Parathyroid adenoma (tissue), 2 donors: ENCODE measurements around the gene WSB1.
A peak's percentile ranks its signal among the peaks of the same experiment; 100 is the strongest.

Source experiments
- H2AFZ ChIP-seq: fragments of 300-600 bp; sonication (generic); one replicate; pipeline ENCODE4 v1.7.0; 2017; ENCODE audit warnings: antibody characterized with exemption, mild to moderate bottlenecking
- H3K27ac ChIP-seq: fragments of 300-600 bp; sonication (generic); one replicate; pipeline ENCODE4 v1.7.0; 2017
- H3K27me3 ChIP-seq: fragments of 300-600 bp; sonication (generic); one replicate; pipeline ENCODE4 v1.7.0; 2017; ENCODE audit warnings: low read length; ENCODE audit not compliant: control insufficient read depth, insufficient read depth
- H3K36me3 ChIP-seq: fragments of 300-600 bp; sonication (generic); one replicate; pipeline ENCODE4 v1.7.0; 2017; ENCODE audit warnings: low read length; ENCODE audit not compliant: control insufficient read depth, insufficient read depth
- H3K4me1 ChIP-seq: fragments of 300-600 bp; sonication (generic); one replicate; pipeline ENCODE4 v1.7.0; 2017; ENCODE audit warnings: control low read depth
- H3K4me2 ChIP-seq: fragments of 300-600 bp; sonication (generic); one replicate; pipeline ENCODE4 v1.7.0; 2017; ENCODE audit warnings: low read length
- H3K4me3 ChIP-seq: fragments of 300-600 bp; sonication (generic); one replicate; pipeline ENCODE4 v1.7.0; 2017; ENCODE audit warnings: low read depth, low read length
- H3K79me2 ChIP-seq: fragments of 300-600 bp; sonication (generic); one replicate; pipeline ENCODE4 v1.7.0; 2017; ENCODE audit warnings: control low read depth
- H3K9ac ChIP-seq: fragments of 300-600 bp; sonication (generic); one replicate; pipeline ENCODE4 v1.7.0; 2017; ENCODE audit warnings: mild to moderate bottlenecking
- H3K9me3 ChIP-seq: fragments of 300-600 bp; sonication (generic); one replicate; pipeline ENCODE4 v1.7.0; 2017; ENCODE audit warnings: low read length; ENCODE audit not compliant: control insufficient read depth
- TF ChIP-seq, protein P1 (sequence below): fragments of 300-600 bp; sonication (generic); IDR thresholded peaks from one replicate; pipeline ENCODE4 v1.7.0; 2017; ENCODE audit warnings: antibody characterized with exemption, mild to moderate bottlenecking
- donor health status: primary hyperparathyroidism.

The WSB1 gene

DNA sequence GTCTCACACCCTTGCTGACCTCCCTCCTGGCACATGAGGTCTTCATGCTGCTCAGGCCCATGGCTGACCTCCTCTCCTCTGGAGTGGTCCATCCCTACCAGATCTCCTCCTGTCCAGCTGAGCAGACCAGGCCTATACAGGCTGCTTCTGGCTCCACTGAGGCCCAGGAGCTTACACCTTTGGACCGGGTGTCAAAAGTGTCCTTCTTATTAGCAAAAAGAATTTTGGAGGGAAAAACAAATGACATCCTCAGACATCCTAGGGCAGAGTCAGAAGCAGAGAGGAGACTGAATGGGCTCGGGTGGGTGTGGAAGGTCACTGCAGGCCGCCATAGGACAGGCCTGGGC is 38.1 kb downstream of the WSB1 start:
- TF ChIP-seq, protein P1, sequence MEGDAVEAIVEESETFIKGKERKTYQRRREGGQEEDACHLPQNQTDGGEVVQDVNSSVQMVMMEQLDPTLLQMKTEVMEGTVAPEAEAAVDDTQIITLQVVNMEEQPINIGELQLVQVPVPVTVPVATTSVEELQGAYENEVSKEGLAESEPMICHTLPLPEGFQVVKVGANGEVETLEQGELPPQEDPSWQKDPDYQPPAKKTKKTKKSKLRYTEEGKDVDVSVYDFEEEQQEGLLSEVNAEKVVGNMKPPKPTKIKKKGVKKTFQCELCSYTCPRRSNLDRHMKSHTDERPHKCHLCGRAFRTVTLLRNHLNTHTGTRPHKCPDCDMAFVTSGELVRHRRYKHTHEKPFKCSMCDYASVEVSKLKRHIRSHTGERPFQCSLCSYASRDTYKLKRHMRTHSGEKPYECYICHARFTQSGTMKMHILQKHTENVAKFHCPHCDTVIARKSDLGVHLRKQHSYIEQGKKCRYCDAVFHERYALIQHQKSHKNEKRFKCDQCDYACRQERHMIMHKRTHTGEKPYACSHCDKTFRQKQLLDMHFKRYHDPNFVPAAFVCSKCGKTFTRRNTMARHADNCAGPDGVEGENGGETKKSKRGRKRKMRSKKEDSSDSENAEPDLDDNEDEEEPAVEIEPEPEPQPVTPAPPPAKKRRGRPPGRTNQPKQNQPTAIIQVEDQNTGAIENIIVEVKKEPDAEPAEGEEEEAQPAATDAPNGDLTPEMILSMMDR, result no peak
- peak overlapping the region; percentile 85 for H3K4me2 ChIP-seq
- no peak overlapping the region for H3K4me3 ChIP-seq

DNA sequence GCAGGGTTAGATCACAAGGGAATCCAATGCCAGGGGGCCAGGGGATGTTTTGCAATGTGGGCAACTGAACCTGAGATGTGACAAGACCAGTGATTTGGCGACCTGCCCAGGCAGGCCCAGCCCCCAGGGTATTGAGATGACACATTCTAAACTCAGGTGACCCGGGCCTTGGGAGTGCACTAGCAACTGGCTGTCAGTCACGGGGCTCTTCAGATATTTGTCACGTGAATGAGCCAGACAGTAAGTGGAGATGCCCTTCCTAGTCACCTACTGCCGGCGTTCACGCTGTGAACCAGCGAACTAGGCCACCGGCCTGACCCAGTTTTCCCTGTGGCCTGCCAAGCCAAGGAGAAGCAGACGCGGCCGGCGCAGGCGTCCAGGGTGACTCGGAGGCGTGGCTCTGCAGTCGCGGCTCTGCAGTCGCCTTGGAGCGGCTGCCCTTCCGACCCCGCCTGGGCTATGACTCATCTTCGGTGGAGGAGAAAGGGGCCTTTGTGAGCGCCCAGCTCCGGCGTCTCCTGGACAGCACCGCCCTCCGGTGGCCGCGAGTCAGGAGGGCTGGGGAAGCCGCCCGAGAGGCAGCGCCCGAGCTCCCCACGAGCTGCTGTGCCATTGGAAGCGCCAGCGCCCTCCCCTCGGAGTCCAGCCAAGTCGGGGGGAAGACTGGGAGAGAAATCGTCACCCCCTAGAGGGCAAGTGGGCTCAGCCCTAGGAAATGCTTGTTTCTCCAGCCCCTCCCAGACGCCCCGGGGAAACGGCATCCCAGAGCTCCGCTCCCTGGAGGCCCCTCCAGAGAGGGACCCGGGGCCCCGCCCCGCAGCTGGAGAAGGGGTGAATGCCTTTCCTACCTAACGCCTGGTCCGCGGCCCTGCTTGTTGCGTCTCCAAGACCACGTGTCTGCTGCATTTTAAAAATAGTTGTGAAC is 38.8 kb downstream of the WSB1 start:
- peak overlapping the region; percentile 73 for H3K4me3 ChIP-seq
- TF ChIP-seq, protein P1, result peak; percentile 94
- H3K4me2 ChIP-seq, result peak overlapping the region; percentile 85
- peak overlapping the region; percentile 100 for H2AFZ ChIP-seq
- H3K36me3 ChIP-seq, result no peaks in the 10 kb centered on the region
- H3K4me1 ChIP-seq, result peaks cover 13% of the 10 kb centered on the region
- H3K27me3 ChIP-seq, result no peaks in the 10 kb centered on the region
- no peaks in the 10 kb centered on the region for H3K79me2 ChIP-seq
- peak overlapping the region; percentile 87 for H3K9ac ChIP-seq
- H3K9me3 ChIP-seq, result no peaks in the 10 kb centered on the region
- H3K27ac ChIP-seq, result peak overlapping the region; percentile 98

More for the DNA sequence above, 38.1 kb downstream of the WSB1 start:
- H3K79me2 ChIP-seq, result no peaks in the 10 kb centered on the region
- peak overlapping the region; percentile 100 for H2AFZ ChIP-seq
- H3K36me3 ChIP-seq, result no peaks in the 10 kb centered on the region
- H3K9me3 ChIP-seq, result no peaks in the 10 kb centered on the region
- H3K27ac ChIP-seq, result peak overlapping the region; percentile 98
- no peaks in the 10 kb centered on the region for H3K27me3 ChIP-seq
- no peak overlapping the region for H3K9ac ChIP-seq
- peaks cover 13% of the 10 kb centered on the region for H3K4me1 ChIP-seq

DNA sequence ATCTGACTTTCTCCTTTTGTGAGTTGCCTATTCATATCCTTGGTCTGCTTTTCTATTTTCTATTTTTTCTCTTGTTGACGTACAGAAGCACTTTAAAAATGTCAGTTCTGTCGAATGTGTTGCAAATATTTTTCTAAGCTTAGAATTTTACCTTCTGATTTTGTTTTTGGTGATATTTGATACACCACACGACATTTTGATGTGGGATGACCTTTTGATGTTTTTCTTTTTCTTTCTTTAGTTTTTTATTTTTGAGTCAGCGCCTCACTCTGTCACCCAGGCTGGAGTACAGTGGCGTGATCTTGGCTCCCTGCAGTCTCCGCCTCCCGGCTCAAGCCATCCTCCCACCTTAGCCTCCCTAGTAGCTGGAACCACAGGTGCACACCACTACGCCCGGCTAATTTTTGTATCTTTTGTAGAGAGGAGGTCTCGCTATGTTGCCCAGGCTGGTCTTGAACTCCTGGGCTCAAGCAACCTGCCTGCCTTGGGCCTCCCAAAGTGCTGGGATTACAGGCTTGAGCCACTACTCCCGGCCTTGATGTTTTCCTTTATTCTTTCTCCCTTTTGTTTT is 39.6 kb downstream of the WSB1 start:
- Histone ChIP-seq H3K9me3 (no peaks in the 10 kb centered on the region), H2AFZ (peak overlapping the region; percentile 100), H3K27me3 (no peaks in the 10 kb centered on the region), H3K79me2 (no peaks in the 10 kb centered on the region), H3K36me3 (no peaks in the 10 kb centered on the region), H3K27ac (peak overlapping the region; percentile 98), H3K4me1 (peaks cover 13% of the 10 kb centered on the region), H3K9ac (peak overlapping the region; percentile 87), H3K4me3 (peak overlapping the region; percentile 73), H3K4me2 (peak overlapping the region; percentile 85)
- TF ChIP-seq, protein P1, result no peak

DNA sequence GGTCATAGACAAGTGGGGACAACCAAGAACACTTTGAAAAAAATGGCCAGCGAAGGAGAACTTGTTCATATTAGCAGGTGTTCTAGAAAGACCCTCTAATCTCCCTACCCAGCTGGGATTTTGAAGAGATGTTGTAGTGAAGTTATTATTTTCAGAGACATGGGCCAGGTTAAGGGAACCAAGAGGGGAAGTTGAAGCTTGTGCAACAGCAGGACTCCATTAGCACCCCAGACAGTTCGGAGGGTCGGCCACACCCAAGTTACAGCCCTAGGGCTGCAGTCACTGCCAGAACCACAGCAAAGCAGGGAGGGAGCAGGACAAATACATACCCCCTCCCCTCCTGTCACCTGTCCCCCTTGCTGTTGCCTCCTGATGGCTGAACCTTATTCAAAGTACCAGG is 42.3 kb downstream of the WSB1 start:
- Histone ChIP-seq H3K4me2 (no peak overlapping the region), H3K4me3 (no peak overlapping the region), H3K27ac (no peak overlapping the region), H3K4me1 (peaks cover 23% of the 10 kb centered on the region), H3K36me3 (no peaks in the 10 kb centered on the region), H3K79me2 (no peaks in the 10 kb centered on the region), H3K9me3 (no peaks in the 10 kb centered on the region), H2AFZ (no peak overlapping the region), H3K9ac (no peak overlapping the region), H3K27me3 (no peaks in the 10 kb centered on the region)
- TF ChIP-seq, protein P1, result no peak
